Right lobe of liver (tissue), 6 donors: Measurements from ENCODE around the gene RGS16. TPM values are rescaled to one million over a fixed set of nuclear protein-coding genes. Genes with fewer than 3 reads are reported as not detected.
A peak's percentile ranks its signal among the peaks of the same experiment; 100 is the strongest.

ENCODE experiments used
- ATAC-seq, 4 donors: fragments of 200-7000 bp; cut with Tn5 transposase; one replicate each; pipeline ENCODE4 v1.9.1; 2020; ENCODE audit warnings: mild to moderate bottlenecking in 4 of 4, moderate library complexity in 4 of 4
- DNase-seq, 3 donors: peaks; one replicate each; pipeline ENCODE4 v3.0.0-alpha.2; 2020
- H3K27ac ChIP-seq, 3 donors: fragments of 200-600 bp; one replicate each; pipeline ENCODE4 v1.8.0; 2022
- H3K27me3 ChIP-seq, 2 donors: fragments of 200-600 bp; one replicate each; pipeline ENCODE4 v1.8.0; 2022
- H3K36me3 ChIP-seq, 4 donors: fragments of 200-600 bp; sonication (generic) in 1 of 4; one replicate each; pipeline versions ENCODE4 v1.5.1 to v1.8.0; 2017 to 2022; ENCODE audit warnings: control low read depth in 1 of 4
- H3K4me1 ChIP-seq, 4 donors: fragments of 200-600 bp; sonication (generic) in 1 of 4; one replicate each; pipeline versions ENCODE4 v1.5.1 to v1.8.0; 2017 to 2022; ENCODE audit warnings: control low read depth in 1 of 4
- H3K4me3 ChIP-seq, 3 donors: fragments of 200-600 bp; one replicate each; pipeline ENCODE4 v1.8.0; 2022
- H3K9me3 ChIP-seq, 4 donors: fragments of 200-600 bp; sonication (generic) in 1 of 4; one replicate each; pipeline versions ENCODE4 v1.5.1 to v1.8.0; 2017 to 2022; ENCODE audit warnings: control low read depth in 1 of 4
- CTCF ChIP-seq, 4 donors: fragments of 200-600 bp in 3 of 4; fragments of 450-650 bp in 1 of 4; IDR thresholded peaks; one replicate each; pipeline versions ENCODE4 v1.5.1 to v1.8.0; 2016 to 2022; ENCODE audit warnings: antibody characterized with exemption in 4 of 4, mild to moderate bottlenecking in 2 of 4
- POLR2A ChIP-seq: fragments of 450-650 bp; IDR thresholded peaks from one replicate; pipeline ENCODE4 v1.6.1; 2017; ENCODE audit warnings: antibody characterized with exemption, mild to moderate bottlenecking
- WGBS: methylation state at CpG from one replicate; pipeline ENCODE4 v1.1.6; 2018; ENCODE audit warnings: low coverage, low lambda C conversion rate; ENCODE audit not compliant: insufficient coverage; ENCODE audit errors: missing lambda C conversion rate; 5-methylcytosine and 5-hydroxymethylcytosine counted together
- intact Hi-C, 2 donors: fragments of 100-400 bp; cut with DNase I; formaldehyde crosslinking; loops; one replicate each; pipeline versions ENCODE4 v1.11.2 to v1.14.1; 2022
- total RNA-seq, 6 experiments: library from RNA; depleted of rRNA in 2 of 6; stranded (reverse); fragments of >200 nt in 2 of 6; fragmentation: NEBNext Ultra II Directional in 3 of 6; extraction: Animal tissue kit (Norgen Biotek cat#: 25700) in 3 of 6; gene quantifications; one replicate each; pipeline versions ENCODE4 v1.1.0 to v1.2.4, GENCODE V29; 2016 to 2023
- donor health status: DM: no; HTN: yes; CAD: no.
- donor health status: DM: no; HTN: no; CAD: no.
- donor health status: DM: no; HTN: no; CAD: no.
- donor health status: DM: no; HTN: yes; CAD: no.
- donor health status: DM: no; HTN: yes; CAD: no.

RGS16 gene
- total RNA-seq, 6 experiments from 2014 or later: 0.15 to 3.4 (median 0.99) TPM

GRCh38 chr1:182616130-182617013 is 12.2 kb upstream of the RGS16 start:
- intact Hi-C loops: no loop called here
- Histone ChIP-seq H3K4me1 (peaks cover 0 to 27% (median 3%) of the 10 kb centered on the region in 4 donors), H3K36me3 (no peaks in the 10 kb centered on the region), H3K4me3 (no peak overlapping the region), H3K9me3 (no peaks in the 10 kb centered on the region), H3K27ac (no peak overlapping the region), H3K27me3 (no peaks in the 10 kb centered on the region)
- DNase-seq (peak; percentile 80 to 85 (median 81)), ATAC-seq (peak; percentile 57 to 76 (median 66))
- 9% methylated on average over 13 of the region's 17 CpGs for WGBS
- TF ChIP-seq CTCF (IDR thresholded peaks at IDR 0.05): no peak
- no peak for TF ChIP-seq POLR2A

- 24% methylated on average over 9 of the region's 11 CpGs for WGBS
- DNase-seq: no peak
- intact Hi-C loops: no loop called here
These were observed 11.4 kb upstream of the RGS16 start for GRCh38 chr1:182615468-182616129.

GRCh38 chr1:182614796-182615454 is 10.7 kb upstream of the RGS16 start:
- peak overlapping the region; percentile 31 to 52 (median 35) for H3K4me3 ChIP-seq
- ATAC-seq (peak; percentile 81 to 87 (median 84)), DNase-seq (peak; percentile 78 to 81 (median 80))
- no peaks in the 10 kb centered on the region for H3K27me3 ChIP-seq
- peak overlapping the region; percentile 39 to 66 (median 56) for H3K27ac ChIP-seq
- TF ChIP-seq POLR2A (peak; percentile 28), CTCF (IDR thresholded peaks at IDR 0.05) (no peak)
- H3K36me3 ChIP-seq: no peaks in the 10 kb centered on the region
- peaks cover 0 to 27% (median 3%) of the 10 kb centered on the region in 4 donors for H3K4me1 ChIP-seq
- no peaks in the 10 kb centered on the region for H3K9me3 ChIP-seq
- intact Hi-C loops: no loop called here
- WGBS: 0% methylated on average over 29 of the region's 56 CpGs

More at GRCh38 chr1:182615468-182616129, 11.4 kb upstream of the RGS16 start:
- no peak for TF ChIP-seq POLR2A
- no peak for TF ChIP-seq CTCF (IDR thresholded peaks at IDR 0.05)
- Histone ChIP-seq H3K36me3 (no peaks in the 10 kb centered on the region), H3K27me3 (no peaks in the 10 kb centered on the region), H3K4me3 (peak overlapping the region in 2 of 3 donors; percentile 31 to 52), H3K4me1 (peaks cover 0 to 27% (median 3%) of the 10 kb centered on the region in 4 donors), H3K27ac (peak overlapping the region; percentile 39 to 66 (median 56)), H3K9me3 (no peaks in the 10 kb centered on the region)
- peak in 2 of 4 donors; percentile 2 for ATAC-seq

- H3K27ac ChIP-seq: no peak overlapping the region
- H3K4me3 ChIP-seq: no peak overlapping the region
- intact Hi-C loops: no loop called here
- H3K4me1 ChIP-seq: peaks cover 0 to 27% (median 3%) of the 10 kb centered on the region in 4 donors
- ATAC-seq (no peak), DNase-seq (no peak)
- H3K36me3 ChIP-seq: no peaks in the 10 kb centered on the region
- TF ChIP-seq POLR2A: no peak
- TF ChIP-seq CTCF (IDR thresholded peaks at IDR 0.05): no peak
- no peaks in the 10 kb centered on the region for H3K27me3 ChIP-seq
- H3K9me3 ChIP-seq: no peaks in the 10 kb centered on the region
- no CpG with 5 or more reads among the region's 8 CpGs for WGBS
These were observed 7.6 kb upstream of the RGS16 start for GRCh38 chr1:182611787-182612186.
